Ovary (tissue), 9 donors: Measurements from ENCODE around the gene GSN. TPM values are rescaled to one million over a fixed set of nuclear protein-coding genes. Genes with fewer than 3 reads are reported as not detected.

ENCODE experiments used
- DNase-seq, 5 donors: peaks; one replicate each; pipeline ENCODE4 v3.0.0-alpha.2; 2019 to 2020
- H3K27ac ChIP-seq, 2 donors: fragments of 200-600 bp; one replicate each; pipeline versions ENCODE4 v1.5.1 to v1.8.0; 2019 to 2022
- H3K27me3 ChIP-seq: fragments of 200-600 bp; one replicate; pipeline ENCODE4 v1.8.0; 2022
- H3K36me3 ChIP-seq: fragments of 200-600 bp; sonication (generic); one replicate; pipeline ENCODE4 v1.5.1; 2019
- H3K4me1 ChIP-seq: one replicate; pipeline ENCODE4 v1.8.1; 2013; ENCODE audit warnings: mild to moderate bottlenecking, moderate library complexity; ENCODE audit not compliant: insufficient read depth
- H3K4me3 ChIP-seq: fragments of 200-600 bp; sonication (generic); one replicate; pipeline ENCODE4 v1.5.1; 2017
- H3K9me3 ChIP-seq, 2 donors: fragments of 200-600 bp in 1 of 2; sonication (generic) in 1 of 2; one replicate each; pipeline versions ENCODE4 v1.5.1 to v1.8.1; 2013 to 2019; ENCODE audit warnings: mild to moderate bottlenecking in 1 of 2, moderate library complexity in 1 of 2
- EP300 ChIP-seq: sonication (generic); formaldehyde crosslinking; IDR thresholded peaks from one replicate; pipeline ENCODE4 v1.6.1; 2017; ENCODE audit warnings: antibody characterized with exemption
- POLR2A ChIP-seq: fragments of 450-650 bp; IDR thresholded peaks from one replicate; pipeline ENCODE4 v1.6.1; 2017; ENCODE audit warnings: antibody characterized with exemption, mild to moderate bottlenecking, moderate library complexity
- WGBS, 3 donors: extraction: QIAGEN DNeasy Blood & Tissue Kit in 1 of 3; methylation state at CpG; one replicate each; pipeline versions ENCODE4 v1.1.5 to v1.1.7; 2013 to 2017; 5-methylcytosine and 5-hydroxymethylcytosine counted together
- intact Hi-C, 4 donors: fragments of 100-400 bp; cut with DNase I; formaldehyde crosslinking; loops; one replicate each; pipeline versions ENCODE4 v1.11.0 to v1.15.1; 2022 to 2023
- polyA plus RNA-seq, 2 donors: library from polyadenylated mRNA; stranded (reverse); fragments of 200-250 nt in 1 of 2; fragments of 350-450 nt in 1 of 2; fragmentation: Illumina TruSeq in 1 of 2; extraction: RNeasy Lipid Tissue Mini Kit (QIAGEN cat#74804) in 1 of 2; gene quantifications; one replicate each; pipeline ENCODE4 v1.2.3, GENCODE V29; 2013 to 2014
- total RNA-seq, 7 donors: library from RNA; depleted of rRNA in 2 of 7; stranded (reverse); fragments of >200 nt in 2 of 7; fragmentation: NEBNext Ultra II Directional in 3 of 7; extraction: Animal tissue kit (Norgen Biotek cat#: 25700) in 3 of 7; gene quantifications; one replicate each; pipeline versions ENCODE4 v1.1.0 to v1.2.4, GENCODE V29; 2016 to 2023
- TF ChIP-seq, protein P1 (sequence below), 3 donors: fragments of 450-650 bp in 2 of 3; fragments of 200-600 bp in 1 of 3; IDR thresholded peaks; one replicate each; pipeline versions ENCODE4 v1.5.1 to v1.8.0; 2016 to 2022; ENCODE audit warnings: antibody characterized with exemption in 3 of 3, mild to moderate bottlenecking in 1 of 3
- donor health status: DM: no; HTN: no; CAD: no; lungs with moderate emphysema.
- donor health status: DM: no; HTN: no; CAD: no.
- donor health status: Bipolar disorder and iron deficiency.
- donor health status: DM: yes; HTN: yes; CAD: no.
- donor health status: DM: no; HTN: no; CAD: no.
- donor health status: DM: yes; HTN: yes; CAD: no.

The GSN gene
- total and polyA plus RNA-seq, 9 donors: 188 to 706 (median 370) TPM

DNA sequence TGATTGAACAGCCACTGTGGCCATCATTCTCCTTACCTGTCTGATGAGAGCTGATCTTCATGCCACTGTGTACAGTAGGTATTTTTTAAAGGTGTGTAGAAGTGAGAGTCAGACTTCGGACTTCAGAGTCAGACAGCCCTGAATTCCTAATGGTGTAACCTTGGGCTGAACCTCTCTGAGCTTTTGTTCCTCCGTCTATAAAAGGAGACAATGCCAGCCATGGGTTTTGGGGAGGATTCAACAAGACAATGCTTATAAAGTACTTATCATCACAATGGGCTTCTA, 18.7 kb downstream of the GSN start:
- H3K36me3 ChIP-seq: no peaks in the 10 kb centered on the region
- WGBS, 3 donors: 8 to 18% (median 13%) methylated on average over 2 of the region's 2 CpGs
- no peaks in the 10 kb centered on the region for H3K27me3 ChIP-seq
- H3K4me1 ChIP-seq: peaks cover 54% of the 10 kb centered on the region
- no peak for DNase-seq
- no peaks in the 10 kb centered on the region for H3K9me3 ChIP-seq
- intact Hi-C loops: no loop called here
- H3K27ac ChIP-seq: peak overlapping the region; percentile 93 to 94
- H3K4me3 ChIP-seq: no peak overlapping the region
- TF ChIP-seq, protein P1, sequence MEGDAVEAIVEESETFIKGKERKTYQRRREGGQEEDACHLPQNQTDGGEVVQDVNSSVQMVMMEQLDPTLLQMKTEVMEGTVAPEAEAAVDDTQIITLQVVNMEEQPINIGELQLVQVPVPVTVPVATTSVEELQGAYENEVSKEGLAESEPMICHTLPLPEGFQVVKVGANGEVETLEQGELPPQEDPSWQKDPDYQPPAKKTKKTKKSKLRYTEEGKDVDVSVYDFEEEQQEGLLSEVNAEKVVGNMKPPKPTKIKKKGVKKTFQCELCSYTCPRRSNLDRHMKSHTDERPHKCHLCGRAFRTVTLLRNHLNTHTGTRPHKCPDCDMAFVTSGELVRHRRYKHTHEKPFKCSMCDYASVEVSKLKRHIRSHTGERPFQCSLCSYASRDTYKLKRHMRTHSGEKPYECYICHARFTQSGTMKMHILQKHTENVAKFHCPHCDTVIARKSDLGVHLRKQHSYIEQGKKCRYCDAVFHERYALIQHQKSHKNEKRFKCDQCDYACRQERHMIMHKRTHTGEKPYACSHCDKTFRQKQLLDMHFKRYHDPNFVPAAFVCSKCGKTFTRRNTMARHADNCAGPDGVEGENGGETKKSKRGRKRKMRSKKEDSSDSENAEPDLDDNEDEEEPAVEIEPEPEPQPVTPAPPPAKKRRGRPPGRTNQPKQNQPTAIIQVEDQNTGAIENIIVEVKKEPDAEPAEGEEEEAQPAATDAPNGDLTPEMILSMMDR (IDR thresholded peaks at IDR 0.05): no peak
- no peak for TF ChIP-seq EP300
- TF ChIP-seq POLR2A: no peak

DNA sequence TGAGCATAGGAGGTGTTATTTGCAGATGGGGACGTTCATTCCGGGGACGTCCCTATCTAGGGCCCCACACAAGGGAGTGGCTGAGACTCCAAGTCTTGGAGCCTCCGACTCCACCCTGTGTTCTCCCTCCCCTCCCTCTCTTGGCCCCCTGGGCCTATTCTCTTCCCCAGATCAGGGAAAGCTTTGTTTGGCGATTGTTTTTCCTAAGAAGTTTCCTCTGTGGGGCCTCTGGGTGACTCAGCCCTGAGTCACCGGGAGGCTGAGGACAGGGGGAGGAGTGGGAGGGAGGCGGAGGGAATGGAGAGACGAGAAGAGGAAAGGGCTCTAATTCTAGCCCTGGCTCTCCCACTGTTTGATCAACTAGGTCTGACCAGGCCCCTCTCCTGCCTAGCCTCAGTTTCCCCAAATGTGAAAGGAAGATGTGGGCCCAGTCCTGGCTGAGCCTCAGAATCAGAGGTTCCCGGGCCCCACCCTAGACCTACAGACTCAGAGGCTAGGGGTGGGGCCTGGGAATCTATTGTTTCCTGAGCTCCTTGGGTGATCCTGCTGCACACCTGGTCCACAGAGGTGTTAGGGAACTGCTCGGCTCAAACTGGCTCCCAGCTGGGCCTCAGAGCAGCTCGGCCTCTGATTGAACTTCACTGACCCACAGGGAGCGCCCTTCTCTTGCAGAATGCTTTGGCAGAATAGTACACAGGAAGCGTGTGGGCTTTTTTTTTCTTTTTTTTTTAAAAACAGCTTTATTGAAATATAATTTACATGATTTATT, 19.2 kb downstream of the GSN start:
- Histone ChIP-seq H3K36me3 (no peaks in the 10 kb centered on the region), H3K4me1 (peaks cover 50% of the 10 kb centered on the region), H3K4me3 (no peak overlapping the region), H3K27ac (peak overlapping the region; percentile 93 to 94), H3K9me3 (no peaks in the 10 kb centered on the region), H3K27me3 (no peaks in the 10 kb centered on the region)
- peak; percentile 85 to 92 (median 87) for DNase-seq
- TF ChIP-seq EP300 (peak; percentile 32), POLR2A (no peak)
- TF ChIP-seq, protein P1 (IDR thresholded peaks at IDR 0.05): peak in 1 of 3 donors; percentile 20
- WGBS, 3 donors: 7 to 11% (median 8%) methylated on average over 13 of the region's 13 CpGs
- intact Hi-C loops: no loop called here

DNA sequence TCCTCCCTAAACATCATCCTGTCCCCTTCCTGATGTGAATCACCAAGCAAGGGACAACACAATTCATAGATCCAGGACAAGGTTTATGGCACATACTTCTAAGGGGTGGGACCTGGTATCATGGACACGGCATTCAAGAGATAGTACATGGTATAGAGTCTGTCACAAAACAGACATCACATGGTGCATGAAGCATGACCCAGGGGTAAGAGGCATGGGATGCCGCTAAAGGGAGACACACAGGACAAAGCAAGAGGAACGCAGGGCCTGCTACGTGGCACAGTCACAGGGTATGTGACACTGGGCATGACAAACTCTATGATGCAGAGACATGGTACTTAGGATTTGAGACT, 20.7 kb downstream of the GSN start:
- no peaks in the 10 kb centered on the region for H3K36me3 ChIP-seq
- peaks cover 44% of the 10 kb centered on the region for H3K4me1 ChIP-seq
- H3K27ac ChIP-seq: peak overlapping the region; percentile 93 to 94
- no peaks in the 10 kb centered on the region for H3K9me3 ChIP-seq
- TF ChIP-seq EP300: no peak
- no peak for TF ChIP-seq POLR2A
- TF ChIP-seq, protein P1 (IDR thresholded peaks at IDR 0.05): no peak
- 32 to 47% (median 42%) methylated on average over 4 of the region's 4 CpGs for WGBS, 3 donors
- H3K4me3 ChIP-seq: no peak overlapping the region
- intact Hi-C loops: no loop called here
- H3K27me3 ChIP-seq: no peaks in the 10 kb centered on the region
- no peak for DNase-seq

DNA sequence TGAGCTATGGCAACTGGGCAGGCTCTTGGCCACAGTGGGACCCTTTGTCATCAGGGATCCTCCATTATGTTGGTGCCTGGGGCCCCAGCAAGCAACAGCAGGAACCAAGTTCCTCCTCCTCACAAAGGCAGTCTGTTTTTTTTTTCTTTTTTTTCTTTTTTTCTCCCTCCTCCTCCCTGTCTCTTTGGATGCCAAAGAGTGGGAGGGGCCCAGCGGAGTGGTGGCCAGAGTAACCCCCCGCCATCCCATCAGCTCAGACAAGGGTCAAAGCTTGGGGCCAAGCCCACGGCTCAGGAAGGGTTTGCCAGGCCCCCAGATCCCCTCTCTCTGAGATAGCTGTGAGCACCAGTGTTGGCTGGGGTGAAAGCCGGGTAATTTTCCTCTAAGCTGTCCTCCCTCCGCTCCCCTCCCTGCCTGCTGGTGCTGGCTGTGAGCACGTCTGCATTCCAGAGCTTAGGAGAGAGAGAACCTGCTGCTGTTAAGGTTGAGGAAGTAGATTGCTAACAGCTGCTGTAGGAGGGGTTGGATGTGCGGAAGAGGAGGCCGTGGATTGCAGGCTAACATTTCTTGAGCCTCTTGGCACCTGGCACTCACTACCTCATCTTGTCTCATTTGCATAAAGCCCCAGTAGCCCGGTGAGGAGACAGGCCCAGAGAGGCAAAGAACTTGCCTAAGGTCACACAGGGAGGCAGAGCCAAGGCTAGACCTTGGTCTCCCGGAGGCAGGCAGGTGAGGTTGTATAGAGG, 21.2 kb downstream of the GSN start:
- TF ChIP-seq, protein P1 (IDR thresholded peaks at IDR 0.05): no peak
- no peak for TF ChIP-seq POLR2A
- TF ChIP-seq EP300: no peak
- no peaks in the 10 kb centered on the region for H3K27me3 ChIP-seq
- intact Hi-C loops: no loop called here

More for the DNA sequence above, 21.2 kb downstream of the GSN start:
- DNase-seq: peak; percentile 82 to 91 (median 87)
- Histone ChIP-seq H3K4me1 (peaks cover 44% of the 10 kb centered on the region), H3K9me3 (no peaks in the 10 kb centered on the region), H3K4me3 (no peak overlapping the region), H3K36me3 (no peaks in the 10 kb centered on the region), H3K27ac (peak overlapping the region; percentile 93 to 94)
- WGBS, 3 donors: 4 to 8% (median 7%) methylated on average over 10 of the region's 10 CpGs
